ENCODE data around the gene CCDC9B.
A peak's percentile ranks its signal among the peaks of the same experiment; 100 is the strongest.

DNA sequence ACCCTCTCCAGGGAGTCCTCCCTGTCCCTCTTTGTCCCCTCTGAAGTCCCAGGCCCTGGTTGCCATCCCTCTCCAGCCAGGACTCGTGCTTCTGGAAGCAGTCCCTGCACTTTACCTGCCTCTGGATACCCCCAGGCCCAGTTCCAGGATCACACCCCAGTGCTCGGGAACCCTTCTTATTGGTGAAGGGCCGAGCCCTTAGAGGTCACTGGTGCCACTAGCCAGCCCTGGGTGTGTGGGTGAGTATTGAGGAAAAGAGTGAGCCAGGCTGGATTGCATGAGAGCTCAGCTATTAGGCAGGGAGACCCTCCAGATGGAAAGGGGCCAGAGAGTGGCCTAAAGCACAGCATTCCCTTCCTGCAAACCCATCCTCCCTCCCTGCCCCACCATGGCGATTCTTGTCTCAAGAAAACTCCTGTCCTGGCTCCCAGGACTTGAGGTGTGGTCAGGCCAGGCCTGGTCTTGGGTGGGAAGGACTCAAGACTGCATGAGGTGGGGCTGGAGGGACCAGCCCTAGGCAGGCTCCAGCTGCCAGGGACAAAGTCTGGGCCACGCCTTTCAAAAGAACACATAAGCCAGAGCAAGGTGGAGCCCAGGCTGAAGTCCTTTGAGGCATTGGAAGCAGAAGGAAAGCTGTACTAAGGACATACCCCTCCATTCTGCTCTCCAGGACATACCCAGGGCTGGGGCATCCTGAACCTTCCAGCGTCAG is 5.3 kb upstream of the CCDC9B start:
- peak in 1 of 3 donors; percentile 7 for TF ChIP-seq POLR2A (IDR thresholded peaks at IDR 0.05)
- TF ChIP-seq, protein P1, sequence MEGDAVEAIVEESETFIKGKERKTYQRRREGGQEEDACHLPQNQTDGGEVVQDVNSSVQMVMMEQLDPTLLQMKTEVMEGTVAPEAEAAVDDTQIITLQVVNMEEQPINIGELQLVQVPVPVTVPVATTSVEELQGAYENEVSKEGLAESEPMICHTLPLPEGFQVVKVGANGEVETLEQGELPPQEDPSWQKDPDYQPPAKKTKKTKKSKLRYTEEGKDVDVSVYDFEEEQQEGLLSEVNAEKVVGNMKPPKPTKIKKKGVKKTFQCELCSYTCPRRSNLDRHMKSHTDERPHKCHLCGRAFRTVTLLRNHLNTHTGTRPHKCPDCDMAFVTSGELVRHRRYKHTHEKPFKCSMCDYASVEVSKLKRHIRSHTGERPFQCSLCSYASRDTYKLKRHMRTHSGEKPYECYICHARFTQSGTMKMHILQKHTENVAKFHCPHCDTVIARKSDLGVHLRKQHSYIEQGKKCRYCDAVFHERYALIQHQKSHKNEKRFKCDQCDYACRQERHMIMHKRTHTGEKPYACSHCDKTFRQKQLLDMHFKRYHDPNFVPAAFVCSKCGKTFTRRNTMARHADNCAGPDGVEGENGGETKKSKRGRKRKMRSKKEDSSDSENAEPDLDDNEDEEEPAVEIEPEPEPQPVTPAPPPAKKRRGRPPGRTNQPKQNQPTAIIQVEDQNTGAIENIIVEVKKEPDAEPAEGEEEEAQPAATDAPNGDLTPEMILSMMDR (IDR thresholded peaks at IDR 0.05), result no peak

Data from body of pancreas (tissue), 4 donors.